Measurements from ENCODE around the gene SHANK3.
"Not testable (repeated sequence)": the region's sequence is repeated elsewhere in the genome, so short reads cannot be mapped to it uniquely, and the experiment has no call there.

SHANK3 gene

GRCh38 chr22:50672471-50673230, at the start of gene SHANK3:
SHANK3 (plus strand) TSS chr22:50672823.
- DNase-seq: no peak

GRCh38 chr22:50624347-50625130, 48.1 kb upstream of the SHANK3 start:
- DNase-seq: no peak

DNA sequence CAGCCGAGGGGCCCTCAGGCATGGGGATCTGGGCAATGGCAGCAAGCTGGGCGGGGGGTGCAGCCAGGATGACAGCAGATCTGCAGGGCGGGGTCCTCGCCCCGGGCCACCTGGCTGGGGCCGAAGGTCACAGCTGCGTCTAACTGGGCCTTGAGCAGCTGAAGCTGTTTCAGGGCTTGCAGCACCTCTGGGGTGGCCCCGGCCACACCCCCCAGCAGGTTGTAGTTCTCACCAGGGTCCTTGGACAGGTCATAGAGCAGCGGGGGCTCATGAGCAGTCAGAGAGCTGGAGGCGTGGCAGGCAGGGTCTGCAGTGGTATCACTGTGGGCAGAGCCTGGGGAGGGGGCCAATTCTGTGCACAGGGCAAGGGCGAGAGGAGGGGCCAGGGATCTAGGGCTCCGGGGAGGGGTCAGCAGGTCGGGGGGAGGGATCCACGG, 47.5 kb upstream of the SHANK3 start:
- DNase-seq: no peak

- no peak for DNase-seq
Observed at GRCh38 chr22:50625568-50626313, 46.9 kb upstream of the SHANK3 start.

GRCh38 chr22:50626314-50626849, 46.2 kb upstream of the SHANK3 start:
- no peak for DNase-seq

DNA sequence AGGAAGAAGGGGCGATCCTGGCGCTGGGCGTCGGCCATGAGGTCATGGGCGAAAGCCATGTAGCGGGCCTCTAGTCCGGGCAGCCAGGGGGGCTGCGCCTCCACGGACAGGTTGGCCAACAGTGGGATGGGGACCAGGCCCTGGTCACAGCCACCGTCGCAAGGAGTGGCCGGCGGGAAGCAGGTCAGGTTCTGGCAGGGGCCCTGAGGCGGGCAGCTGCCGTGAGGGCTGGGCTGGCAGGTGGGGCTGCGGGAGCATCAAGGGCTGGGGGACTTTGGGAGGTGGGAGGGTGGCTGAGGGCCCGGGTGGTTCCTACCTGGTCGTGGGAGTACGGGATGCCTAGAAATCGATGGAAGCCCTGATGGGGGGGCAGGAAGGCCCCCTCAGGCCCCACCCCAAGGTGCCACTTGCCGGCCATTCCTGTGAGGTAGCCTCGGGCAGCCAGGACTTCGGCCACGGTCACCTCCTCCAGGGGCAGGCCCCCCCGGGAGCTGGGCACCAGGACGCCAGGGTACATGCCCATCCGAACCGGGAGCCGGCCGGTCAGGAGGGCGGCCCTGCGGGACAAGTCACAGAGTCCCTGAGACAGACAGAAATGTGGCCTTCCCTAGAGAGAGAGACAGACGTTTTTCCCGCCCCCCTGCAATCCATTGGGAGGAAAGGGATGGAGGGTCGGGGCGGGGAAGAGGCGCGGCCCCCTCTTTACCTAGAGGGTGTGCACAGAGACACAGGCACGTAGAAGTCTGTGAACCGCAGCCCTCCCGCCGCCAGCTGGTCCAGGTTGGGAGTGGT, 45.6 kb upstream of the SHANK3 start:
- DNase-seq: no peak

GRCh38 chr22:50627642-50628542, 44.7 kb upstream of the SHANK3 start, which contains the start of gene ARSA:
ARSA (minus strand) TSS chr22:50628152; CDS start chr22:50627779, 373 bp downstream.
- peak; percentile 40 for DNase-seq

- DNase-seq: no peak
Observed at GRCh38 chr22:50628543-50629134, 44.0 kb upstream of the SHANK3 start.

DNA sequence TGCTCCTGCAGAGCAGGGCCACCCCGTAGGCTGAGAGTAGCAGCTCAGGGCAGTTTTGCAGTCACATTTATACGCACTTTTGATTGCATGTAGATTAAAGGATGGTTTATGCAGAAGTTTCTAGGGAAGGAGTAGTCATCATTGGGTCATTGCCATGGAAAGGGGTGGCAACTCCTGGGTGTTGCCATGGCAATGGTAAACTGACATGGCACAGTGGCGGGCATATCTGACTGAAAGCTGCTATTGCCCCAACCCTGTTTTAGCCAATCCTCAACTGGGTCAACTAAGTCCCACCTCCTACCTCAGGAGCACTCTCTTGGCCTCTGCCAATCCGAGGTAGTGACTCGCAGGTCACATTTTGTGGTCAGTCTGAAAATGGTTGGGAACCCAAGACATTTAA, 42.2 kb upstream of the SHANK3 start:
- DNase-seq: no peak

GRCh38 chr22:50633086-50633485, 39.5 kb upstream of the SHANK3 start:
- no peak for DNase-seq

DNA sequence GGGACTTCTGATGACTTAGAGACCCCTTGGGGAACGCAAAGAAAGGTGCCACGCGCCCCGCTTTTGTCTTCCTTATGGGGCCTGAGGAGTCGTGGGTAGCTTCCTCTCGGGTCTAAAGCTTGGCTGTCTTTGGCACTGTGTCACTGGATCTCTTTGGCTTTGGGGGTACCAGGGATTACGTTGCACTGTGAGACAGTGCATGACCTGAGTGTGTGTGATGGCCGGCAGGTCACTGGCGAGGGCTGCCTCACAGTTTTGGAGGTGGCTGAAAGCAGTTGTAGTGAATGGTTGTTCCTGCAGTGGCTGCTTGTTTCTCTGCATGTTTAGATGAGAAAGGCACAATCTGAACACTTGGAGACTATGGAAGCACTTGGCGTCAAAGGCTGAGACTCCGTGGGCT, 38.9 kb upstream of the SHANK3 start:
- no peak for DNase-seq

DNA sequence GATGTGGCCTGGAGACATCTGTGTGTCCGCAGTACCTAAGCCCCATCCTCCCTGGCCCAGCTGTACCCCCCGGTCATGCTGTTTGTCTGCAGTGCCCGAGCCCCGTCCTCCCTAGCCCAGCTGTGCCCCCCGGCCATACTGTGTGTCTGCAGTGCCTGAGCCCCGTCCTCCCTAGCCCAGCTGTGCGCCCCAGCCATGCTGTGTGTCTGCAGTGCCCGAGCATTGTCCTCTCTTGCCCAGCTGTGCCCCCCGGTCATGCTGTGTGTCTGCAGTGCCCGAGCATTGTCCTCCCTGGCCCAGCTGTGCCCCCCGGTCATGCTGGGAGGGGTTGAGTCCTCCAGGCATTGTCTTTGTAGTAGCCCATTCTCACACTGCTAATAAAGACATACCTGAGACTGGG, 37.0 kb upstream of the SHANK3 start:
- no peak for DNase-seq

DNA sequence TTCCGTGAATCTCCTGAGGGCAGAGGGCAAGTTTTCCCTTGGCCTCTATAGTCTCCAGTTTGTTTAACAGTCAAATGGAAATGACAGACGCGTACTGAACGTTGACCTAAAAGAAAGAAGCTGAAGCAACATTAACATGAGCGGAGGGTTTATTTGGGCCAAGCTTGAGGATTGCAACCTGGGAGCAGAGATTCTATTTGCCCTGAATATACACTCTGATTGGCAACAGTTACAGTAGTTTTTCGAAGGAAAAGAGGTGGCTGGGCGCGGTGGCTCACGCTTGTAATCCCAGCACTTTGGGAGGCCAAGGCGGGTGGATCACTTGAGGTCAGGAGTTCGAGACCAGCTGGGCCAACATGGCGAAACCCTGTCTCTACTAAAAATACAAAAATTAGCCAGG, 32.3 kb upstream of the SHANK3 start:
- not testable (repeated sequence) for DNase-seq

DNA sequence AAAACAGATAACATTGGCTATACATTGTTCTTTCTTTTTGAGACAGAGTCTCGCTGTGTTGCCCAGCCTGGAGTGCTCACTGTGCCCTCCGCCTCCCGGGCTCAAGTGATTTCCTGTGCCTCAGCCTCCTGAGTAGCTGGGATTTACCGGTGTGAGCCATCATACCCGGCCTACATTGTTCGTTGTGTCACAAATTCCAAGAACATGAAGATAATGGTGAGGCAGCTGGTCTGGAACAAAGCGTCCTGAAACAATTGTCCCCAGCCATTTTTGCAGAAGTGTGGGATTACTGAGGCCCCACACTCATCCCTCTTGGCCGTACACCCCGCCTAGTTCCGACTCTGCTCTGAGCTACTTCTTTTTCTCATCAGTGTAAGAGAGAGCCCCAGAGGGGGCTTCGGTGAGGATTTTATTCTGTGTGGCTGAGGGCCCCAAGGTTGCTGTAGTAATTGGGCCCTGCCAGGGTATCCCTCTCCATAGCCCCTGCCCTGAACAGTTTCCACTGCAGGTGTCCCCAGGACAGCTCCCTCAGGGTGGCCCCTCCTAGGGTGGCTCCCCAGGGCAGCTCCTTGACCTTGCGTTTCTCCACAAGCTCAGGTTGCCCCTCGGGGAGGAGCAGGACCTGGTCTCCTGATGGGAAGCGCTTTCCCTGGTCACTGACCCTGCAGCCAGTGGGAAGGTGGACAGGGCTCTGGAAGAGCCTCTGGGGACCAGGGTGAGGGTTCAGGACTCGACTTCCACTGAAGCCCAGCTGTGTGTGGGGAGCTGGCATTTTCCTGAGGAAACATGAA, 31.6 kb upstream of the SHANK3 start:
- no peak for DNase-seq

DNA sequence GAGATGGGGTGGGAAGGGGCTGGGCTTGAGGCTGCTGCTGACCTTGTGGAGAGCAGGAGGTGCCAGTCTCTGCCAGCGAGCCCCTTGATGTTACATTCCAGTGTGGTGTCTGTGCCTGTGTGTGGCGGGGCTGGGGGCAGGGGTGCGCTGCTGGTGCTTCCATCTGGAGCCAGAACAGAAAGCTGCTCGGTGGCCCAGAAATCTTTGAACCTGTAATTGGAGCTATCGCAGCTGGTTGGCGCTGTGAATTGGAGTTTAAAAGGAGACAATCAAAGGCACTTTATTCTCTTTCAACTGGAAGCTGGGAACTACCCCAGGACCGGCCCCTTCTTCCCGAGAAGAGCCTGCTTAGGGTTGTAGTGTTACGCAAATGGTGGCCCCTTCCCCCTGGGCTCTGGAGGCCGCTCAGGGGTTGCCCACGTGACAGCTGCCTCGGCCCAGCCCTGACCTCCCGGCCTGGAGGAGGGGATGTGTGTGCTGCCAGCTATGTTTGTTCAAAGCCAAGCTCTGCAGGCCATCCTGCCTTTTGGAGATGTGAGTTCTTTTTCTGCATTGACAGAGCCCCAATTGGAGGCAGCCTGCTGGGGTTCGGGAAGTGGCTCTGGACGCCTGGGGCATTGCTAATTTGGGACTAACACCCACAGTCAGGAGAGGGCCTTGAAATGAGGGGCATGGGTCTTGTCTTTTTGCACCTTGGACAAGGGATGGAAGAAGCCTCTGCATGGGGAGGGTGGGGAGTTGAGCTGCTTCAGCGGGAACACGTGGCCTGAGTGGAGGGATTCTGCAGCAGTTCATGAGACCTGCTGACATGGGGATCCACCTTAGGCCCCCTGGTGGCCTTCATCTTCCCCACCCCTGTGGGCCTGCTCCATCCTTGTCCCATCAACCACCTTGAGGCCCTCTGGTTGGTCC, 30.7 kb upstream of the SHANK3 start:
- no peak for DNase-seq

DNA sequence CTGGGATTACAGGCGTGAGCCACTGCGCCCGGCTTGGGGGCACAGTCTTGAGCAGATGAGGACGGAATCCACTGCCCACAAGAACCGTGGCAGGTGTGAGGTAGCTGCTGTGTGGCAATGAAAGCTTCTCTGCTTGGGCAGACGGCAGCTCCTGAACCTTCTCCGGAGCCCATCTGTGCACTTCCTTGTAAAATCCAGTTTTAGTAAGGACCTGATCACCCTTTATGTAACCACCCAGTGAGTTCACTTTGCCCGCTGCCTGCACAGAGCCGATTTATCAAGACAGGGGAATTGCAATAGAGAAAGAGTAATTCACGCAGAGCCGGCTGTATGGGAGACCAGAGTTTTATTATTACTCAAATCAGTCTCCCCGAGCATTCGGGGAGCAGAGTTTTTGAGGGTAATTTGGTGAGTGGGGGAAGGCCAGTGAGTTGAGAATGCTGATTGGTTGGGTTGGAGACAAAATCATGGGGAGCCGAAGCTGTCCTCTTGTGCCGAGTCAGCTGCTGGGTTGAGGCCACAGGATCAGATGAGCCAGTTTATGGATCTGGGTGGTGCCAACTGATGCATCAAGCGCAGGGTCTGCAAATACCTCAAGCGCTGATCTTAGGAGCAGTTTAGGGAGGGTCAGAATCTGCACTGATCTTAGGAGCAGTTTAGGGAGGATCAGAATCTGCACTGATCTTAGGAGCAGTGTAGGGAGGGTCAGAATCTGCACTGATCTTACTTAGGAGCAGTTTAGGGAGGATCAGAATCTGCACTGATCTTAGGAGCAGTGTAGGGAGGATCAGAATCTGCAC, 29.4 kb upstream of the SHANK3 start:
- not testable (repeated sequence) for DNase-seq

GRCh38 chr22:50643821-50644101, 28.9 kb upstream of the SHANK3 start:
- not testable (repeated sequence) for DNase-seq

DNA sequence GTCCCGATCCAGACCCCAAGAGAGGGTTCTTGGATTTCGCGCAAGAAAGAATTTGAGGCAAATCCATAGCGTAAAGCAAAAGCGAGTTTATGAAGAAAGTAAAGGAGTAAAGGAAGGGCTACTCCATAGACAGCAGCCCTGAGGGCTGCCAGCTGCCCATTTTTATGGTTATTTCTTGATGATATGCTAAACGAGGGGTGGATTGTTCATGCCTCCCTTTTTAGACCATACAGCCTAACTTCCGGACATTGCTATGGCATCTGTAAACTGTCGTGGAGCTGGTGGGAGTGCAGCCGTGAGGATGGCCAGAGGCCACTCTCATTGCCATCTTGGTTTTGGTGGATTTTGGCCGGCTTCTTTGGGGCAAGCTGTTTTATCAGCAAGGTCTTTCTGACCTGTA, 19.4 kb upstream of the SHANK3 start:
- DNase-seq: no peak
